Neural cell (in vitro differentiated cells): Measurements from ENCODE around the gene TENM3. TPM values are rescaled to one million over a fixed set of nuclear protein-coding genes. Genes with fewer than 3 reads are reported as not detected.

Source experiments
- H2AFZ ChIP-seq: fragments of 200-600, 300-800 bp; sonication (generic), shearing (Covaris generic); 2 replicates; pipeline ENCODE4 v1.6.0; 2014; ENCODE audit warnings: low read depth, mild to moderate bottlenecking, antibody characterized with exemption, low read length, moderate library complexity
- H3F3A ChIP-seq: fragments of 200-600 bp; shearing (Covaris generic); 2 replicates; pipeline ENCODE4 v1.6.1; 2016; ENCODE audit warnings: mild to moderate bottlenecking, moderate library complexity, mixed read lengths, antibody characterized with exemption, low read length; ENCODE audit not compliant: insufficient read depth, poor library complexity, severe bottlenecking
- H3K27ac ChIP-seq: fragments of 200-600, 300-800 bp; sonication (generic), shearing (Covaris generic); 2 replicates; pipeline ENCODE4 v1.5.1; 2014; ENCODE audit warnings: mild to moderate bottlenecking, low read length, moderate library complexity
- H3K27me3 ChIP-seq: fragments of 300-800, 200-600 bp; sonication (generic), shearing (Covaris generic); 2 replicates; pipeline ENCODE4 v1.6.0; 2014; ENCODE audit warnings: mild to moderate bottlenecking, low read depth, low read length, moderate library complexity; ENCODE audit not compliant: insufficient read depth
- H3K36me3 ChIP-seq: fragments of 300-800, 200-600 bp; sonication (generic), shearing (Covaris generic); 2 replicates; pipeline ENCODE4 v1.5.1; 2014; ENCODE audit warnings: mild to moderate bottlenecking, antibody characterized with exemption, low read length, moderate library complexity; ENCODE audit not compliant: insufficient read depth
- H3K4me2 ChIP-seq: fragments of 300-800, 200-600 bp; sonication (generic), shearing (Covaris generic); 2 replicates; pipeline ENCODE4 v1.6.0; 2014; ENCODE audit warnings: mild to moderate bottlenecking, low read length
- H3K4me3 ChIP-seq: fragments of 300-800, 200-600 bp; sonication (generic), shearing (Covaris generic); 2 replicates; pipeline ENCODE4 v1.5.1; 2014; ENCODE audit warnings: mild to moderate bottlenecking, low read length, moderate library complexity
- H3K79me2 ChIP-seq: fragments of 200-600 bp; shearing (Covaris generic); replicated peaks from 2 replicates; pipeline ENCODE4 v1.6.0; 2014; ENCODE audit warnings: mild to moderate bottlenecking, low read length, moderate library complexity; ENCODE audit not compliant: insufficient read depth
- H3K9ac ChIP-seq: fragments of 300-800, 200-600 bp; sonication (generic), shearing (Covaris generic); 2 replicates; pipeline ENCODE4 v1.6.1; 2016; ENCODE audit warnings: mild to moderate bottlenecking, low read length, mixed read lengths
- H3K9me2 ChIP-seq: fragments of 200-600 bp; shearing (Covaris generic); 2 replicates; pipeline ENCODE4 v1.6.1; 2016; ENCODE audit warnings: mild to moderate bottlenecking, low read length, mixed read lengths; ENCODE audit not compliant: insufficient read depth
- H3K9me3 ChIP-seq: fragments of 200-600, 300-800 bp; sonication (generic), shearing (Covaris generic); 2 replicates; pipeline ENCODE4 v1.6.1; 2016; ENCODE audit warnings: mild to moderate bottlenecking, mixed run types, low read length, moderate library complexity, mixed read lengths
- H4K20me1 ChIP-seq: fragments of 200-600 bp; shearing (Covaris generic); 2 replicates; pipeline ENCODE4 v1.6.1; 2016; ENCODE audit warnings: mild to moderate bottlenecking, mixed run types; ENCODE audit not compliant: insufficient read depth
- EP300 ChIP-seq: fragments of 450-650 bp; conservative IDR thresholded peaks from 2 replicates; pipeline ENCODE4 v1.6.1; 2014; ENCODE audit warnings: antibody characterized with exemption, mild to moderate bottlenecking, moderate library complexity; ENCODE audit not compliant: poor library complexity, severe bottlenecking
- EZH2 ChIP-seq: fragments of 200-600, 300-800 bp; shearing (Covaris generic), sonication (generic); IDR thresholded peaks from 2 replicates; pipeline ENCODE4 v1.6.1; 2014; ENCODE audit warnings: antibody characterized with exemption, low read length, borderline replicate concordance, mild to moderate bottlenecking; ENCODE audit not compliant: insufficient read depth, poor library complexity, severe bottlenecking
- MXI1 ChIP-seq: fragments of 450-650 bp; conservative IDR thresholded peaks from 2 replicates; pipeline ENCODE4 v1.6.1; 2014; ENCODE audit warnings: antibody characterized with exemption, mild to moderate bottlenecking; ENCODE audit not compliant: poor library complexity, severe bottlenecking
- POLR2AphosphoS5 ChIP-seq: IDR thresholded peaks from 2 replicates; pipeline ENCODE4 v1.6.1; 2012
- RAD21 ChIP-seq: fragments of 450-650 bp; conservative IDR thresholded peaks from 2 replicates; pipeline ENCODE4 v1.6.1; 2014; ENCODE audit warnings: antibody characterized with exemption, mild to moderate bottlenecking, moderate library complexity
- REST ChIP-seq: IDR thresholded peaks from 2 replicates; pipeline ENCODE4 v1.6.1; 2012; ENCODE audit warnings: borderline replicate concordance
- SMC3 ChIP-seq: fragments of 450-650 bp; conservative IDR thresholded peaks from 2 replicates; pipeline ENCODE4 v1.6.1; 2014; ENCODE audit warnings: antibody characterized with exemption, mild to moderate bottlenecking, moderate library complexity; ENCODE audit not compliant: poor library complexity
- TAF1 ChIP-seq: IDR thresholded peaks from 2 replicates; pipeline ENCODE4 v1.6.1; 2012; ENCODE audit warnings: low read depth
- polyA plus RNA-seq: library from polyadenylated mRNA; depleted of rRNA; stranded (reverse); fragments of >200 nt; gene quantifications from 2 replicates; pipeline ENCODE4 v1.2.3, GENCODE V29; 2014
- TF ChIP-seq, protein P1 (sequence below): fragments of 450-650 bp; IDR thresholded peaks from 2 replicates; pipeline ENCODE4 v1.5.1; 2014; ENCODE audit warnings: antibody characterized with exemption, mild to moderate bottlenecking, moderate library complexity; ENCODE audit not compliant: poor library complexity, severe bottlenecking

Gene TENM3
- polyA plus RNA-seq, 1 donor from 2014 or later, result 7.3 TPM

GRCh38 chr4:182806259-182807252, 563.4 kb downstream of the TENM3 start:
- H3K79me2 ChIP-seq, result no peaks in the 10 kb centered on the region
- H3K27ac ChIP-seq, result no peak overlapping the region
- H3K4me3 ChIP-seq, result peak overlapping the region; percentile 59
- peaks cover 1% of the 10 kb centered on the region for H3K36me3 ChIP-seq
- H2AFZ ChIP-seq, result no peak overlapping the region
- H3K4me2 ChIP-seq, result no peak overlapping the region
- no peaks in the 10 kb centered on the region for H3K27me3 ChIP-seq
- H3K9ac ChIP-seq, result peak overlapping the region; percentile 44
- no peaks in the 10 kb centered on the region for H3F3A ChIP-seq
- TF ChIP-seq EP300 (peak; percentile 24), MXI1 (peak; percentile 37), POLR2AphosphoS5 (no peak), SMC3 (peak; percentile 91), RAD21 (peak; percentile 94), EZH2 (no peak), TAF1 (peak; percentile 33)
- TF ChIP-seq, protein P1, sequence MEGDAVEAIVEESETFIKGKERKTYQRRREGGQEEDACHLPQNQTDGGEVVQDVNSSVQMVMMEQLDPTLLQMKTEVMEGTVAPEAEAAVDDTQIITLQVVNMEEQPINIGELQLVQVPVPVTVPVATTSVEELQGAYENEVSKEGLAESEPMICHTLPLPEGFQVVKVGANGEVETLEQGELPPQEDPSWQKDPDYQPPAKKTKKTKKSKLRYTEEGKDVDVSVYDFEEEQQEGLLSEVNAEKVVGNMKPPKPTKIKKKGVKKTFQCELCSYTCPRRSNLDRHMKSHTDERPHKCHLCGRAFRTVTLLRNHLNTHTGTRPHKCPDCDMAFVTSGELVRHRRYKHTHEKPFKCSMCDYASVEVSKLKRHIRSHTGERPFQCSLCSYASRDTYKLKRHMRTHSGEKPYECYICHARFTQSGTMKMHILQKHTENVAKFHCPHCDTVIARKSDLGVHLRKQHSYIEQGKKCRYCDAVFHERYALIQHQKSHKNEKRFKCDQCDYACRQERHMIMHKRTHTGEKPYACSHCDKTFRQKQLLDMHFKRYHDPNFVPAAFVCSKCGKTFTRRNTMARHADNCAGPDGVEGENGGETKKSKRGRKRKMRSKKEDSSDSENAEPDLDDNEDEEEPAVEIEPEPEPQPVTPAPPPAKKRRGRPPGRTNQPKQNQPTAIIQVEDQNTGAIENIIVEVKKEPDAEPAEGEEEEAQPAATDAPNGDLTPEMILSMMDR, result peak; percentile 95
- H3K9me3 ChIP-seq, result no peaks in the 10 kb centered on the region
- no peaks in the 10 kb centered on the region for H3K9me2 ChIP-seq
- H4K20me1 ChIP-seq, result no peaks in the 10 kb centered on the region

DNA sequence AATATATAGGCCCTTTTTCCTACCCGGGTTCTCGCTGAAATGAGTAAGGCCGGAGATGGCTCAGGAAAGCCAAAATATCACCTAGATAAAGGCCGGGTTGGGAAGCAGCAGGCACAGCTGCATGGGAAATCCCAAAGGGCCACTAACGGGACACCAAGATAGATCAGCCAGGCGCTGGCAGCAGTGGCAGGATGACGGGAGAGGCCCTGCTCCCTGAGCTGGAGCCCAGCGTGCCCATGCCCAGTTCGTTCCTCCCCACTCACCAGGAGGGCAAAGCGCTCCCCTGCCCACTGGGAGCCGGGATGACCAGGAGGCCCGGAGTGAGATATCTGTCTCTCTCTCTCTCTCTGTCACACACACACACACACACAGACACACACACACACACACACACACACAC, 564.1 kb downstream of the TENM3 start:
- peak overlapping the region; percentile 44 for H3K9ac ChIP-seq
- no peaks in the 10 kb centered on the region for H3K27me3 ChIP-seq
- TF ChIP-seq RAD21, result no peak
- TF ChIP-seq POLR2AphosphoS5, result no peak
- TF ChIP-seq, protein P1, result no peak
- no peak for TF ChIP-seq REST
- no peak for TF ChIP-seq SMC3
- TF ChIP-seq TAF1, result no peak
- TF ChIP-seq MXI1, result no peak
- no peak for TF ChIP-seq EZH2
- no peaks in the 10 kb centered on the region for H3K36me3 ChIP-seq
- H4K20me1 ChIP-seq, result no peaks in the 10 kb centered on the region
- H3K9me2 ChIP-seq, result no peaks in the 10 kb centered on the region
- no peak overlapping the region for H3K4me2 ChIP-seq
- no peak overlapping the region for H2AFZ ChIP-seq
- peak overlapping the region; percentile 59 for H3K4me3 ChIP-seq
- no peaks in the 10 kb centered on the region for H3F3A ChIP-seq
- H3K9me3 ChIP-seq, result no peaks in the 10 kb centered on the region
- H3K79me2 ChIP-seq, result no peaks in the 10 kb centered on the region
- no peak overlapping the region for H3K27ac ChIP-seq
